Measurements from ENCODE around the gene WDR18.

GRCh38 chr19:982567-983170, 1.5 kb upstream of the WDR18 start:
- TF ChIP-seq CTCF (IDR thresholded peaks at IDR 0.05) (peak; percentile 79), MAX (IDR thresholded peaks at IDR 0.05; ENCODE audit: low read depth) (no peak), GATA2 (CRISPR knock-in tag; IDR thresholded peaks at IDR 0.05) (no peak), MXI1 (IDR thresholded peaks at IDR 0.05; ENCODE audit: low read depth, low read length) (peak; percentile 45; the same call in 1 of the 2 replicates), EZH2phosphoT487 (IDR thresholded peaks at IDR 0.05; ENCODE audit: borderline replicate concordance, low read depth) (no peak), POLR2AphosphoS5 (IDR thresholded peaks at IDR 0.05; ENCODE audit: low read depth, low read length) (no peak), GABPA (IDR thresholded peaks at IDR 0.05; ENCODE audit: low read depth) (no peak), ZBTB33 (IDR thresholded peaks at IDR 0.05; ENCODE audit: borderline replicate concordance, low read depth) (no peak), RAD21 (IDR thresholded peaks at IDR 0.05; ENCODE audit: low read length) (peak; percentile 89), USF1 (IDR thresholded peaks at IDR 0.05; ENCODE audit: borderline replicate concordance, low read depth) (no peak), CHD2 (IDR thresholded peaks at IDR 0.05; ENCODE audit: low read length, partially characterized antibody) (peak; percentile 33), SMC3 (IDR thresholded peaks at IDR 0.05; ENCODE audit: low read depth, low read length) (peak; percentile 99), JUND (IDR thresholded peaks at IDR 0.05) (no peak), RCOR1 (IDR thresholded peaks at IDR 0.05; ENCODE audit: low read length) (0 out of 2 replicates have a peak, but pooled peaks have one; percentile 17)

All from SK-N-SH (cell line).